ENCODE results near the gene GJA1. TPM values are rescaled to one million over a fixed set of nuclear protein-coding genes. Genes with fewer than 3 reads are reported as not detected.

Gene GJA1
- total and polyA plus RNA-seq, 2 of the 8 experiments (the other 6 are each of a cell fraction or from before 2014, with no cell fraction given): 468 to 795 TPM

- Histone ChIP-seq H2BK5ac (ENCODE audit: low read depth, low read length) (peak overlapping the region; percentile 91), H3K27me3 (replicated peaks in 1 of 4; ENCODE audit: control insufficient read depth in 3 of 4, extremely low read depth in 1 of 4, insufficient read depth in 3 of 4, low read length in 3 of 4) (no peaks in the 10 kb centered on the region), H3K56ac (replicated peaks; ENCODE audit: insufficient read length, low read depth, low read length) (peak overlapping the region; percentile 87), H3K4me3 (ENCODE audit: extremely low read depth in 1 of 4, insufficient read depth in 2 of 4, low read depth in 3 of 4, low read length in 4 of 4) (peak overlapping the region; percentile 85 to 94 (median 92)), H4K20me1 (replicated peaks in 1 of 2; ENCODE audit: control insufficient read depth in 1 of 2, insufficient read depth in 2 of 2, low read length in 2 of 2) (peaks cover 12 to 18% of the 10 kb centered on the region in 2 experiments), H4K91ac (replicated peaks; ENCODE audit: insufficient read length, low read length) (no peak overlapping the region), H2BK12ac (ENCODE audit: low read depth, low read length) (peak overlapping the region; percentile 77; the same call in 1 of the 2 replicates), H2AFZ (ENCODE audit: low read length) (no peak overlapping the region), H2BK20ac (ENCODE audit: low read length) (no peak overlapping the region), H3K23me2 (ENCODE audit: low read depth, low read length) (peaks cover 9% of the 10 kb centered on the region), H3K4me1 (replicated peaks in 1 of 4; ENCODE audit: control insufficient read depth in 3 of 4, insufficient read depth in 4 of 4, low read length in 3 of 4) (peaks cover 0 to 25% (median 9%) of the 10 kb centered on the region in 4 experiments; a peak in 6 of 7 replicates), H3K36me3 (ENCODE audit: control insufficient read depth in 2 of 4, insufficient read depth in 4 of 4, low read length in 3 of 4) (peaks cover 0 to 46% (median 6%) of the 10 kb centered on the region in 4 experiments; a peak in 3 of 8 replicates), H3K27ac (ENCODE audit: low read depth, low read length) (peak overlapping the region; percentile 91), H3K9me3 (ENCODE audit: insufficient read depth in 2 of 2, low read depth in 1 of 2, low read length in 1 of 2) (no peaks in the 10 kb centered on the region), H2BK15ac (ENCODE audit: low read length) (no peak overlapping the region), H3K79me1 (ENCODE audit: low read depth, low read length) (no peaks in the 10 kb centered on the region), H3K4ac (replicated peaks; ENCODE audit: insufficient read length, low read depth, low read length) (peak overlapping the region; percentile 79), H3K4me2 (ENCODE audit: insufficient read depth in 1 of 2, low read depth in 2 of 2, low read length in 2 of 2) (peak overlapping the region; percentile 79 to 80), H2AK5ac (ENCODE audit: low read depth, low read length) (peak overlapping the region; percentile 57; the same call in 1 of the 2 replicates), H3K23ac (ENCODE audit: insufficient read length) (no peak overlapping the region), H2BK120ac (replicated peaks; ENCODE audit: low read depth, low read length) (peak overlapping the region; percentile 40), H4K5ac (ENCODE audit: insufficient read length, low read depth, low read length) (peak overlapping the region; percentile 85), H3K18ac (ENCODE audit: extremely low read depth, low read length) (peak overlapping the region; percentile 96; the same call in 1 of the 2 replicates), H3K79me2 (ENCODE audit: control insufficient read depth in 1 of 2, insufficient read depth in 2 of 2, low read length in 2 of 2) (peaks cover 50 to 99% of the 10 kb centered on the region in 2 experiments), H3K14ac (ENCODE audit: insufficient read length) (no peak overlapping the region), H3K9ac (replicated peaks in 1 of 4; ENCODE audit: extremely low read depth in 1 of 4, low read depth in 3 of 4, low read length in 3 of 4) (peak overlapping the region; percentile 81 to 94 (median 90)), H4K8ac (ENCODE audit: extremely low read depth, insufficient read depth, low read length) (no peak overlapping the region)
- no peak for DNase-seq (ENCODE audit: low read depth in 1 of 2, low spot score in 2 of 2)
- ChIA-PET POLR2A (ENCODE audit: partially characterized antibody) (interaction anchor here (0.6 to 6.7 kb wide), 19 partner anchors 10 to 847 kb away, joined by 3 to 63 read pairs (median 4); no protein-coding TSS in a partner anchor), CTCF (ENCODE audit: partially characterized antibody) (interaction anchor here (0.7 to 1.6 kb wide), 3 partner anchors 85 to 411 kb away, joined by 3 to 7 read pairs (median 3); no protein-coding TSS in a partner anchor)
- WGBS, 2 experiments (ENCODE audit: extremely low coverage in 1 of 2, insufficient coverage in 1 of 2, insufficient read length in 1 of 2, insufficient replicate concordance in 2 of 2, low coverage in 1 of 2, low lambda C conversion rate in 2 of 2, missing lambda C conversion rate in 1 of 2): 1% methylated on average over 18 of the region's 18 CpGs; no CpG with 5 or more reads in 1 of the 2 experiments
- FAIRE-seq: peak; percentile 99
- no peak for TF ChIP-seq MAFK (IDR thresholded peaks at IDR 0.05; ENCODE audit: low read depth, low read length)
- TF ChIP-seq JUND (IDR thresholded peaks at IDR 0.05; ENCODE audit: low read length): no peak; the same call in 1 of the 2 replicates
- TF ChIP-seq CREB1 (IDR thresholded peaks at IDR 0.05): no peak
- TF ChIP-seq CHD2 (IDR thresholded peaks at IDR 0.05; ENCODE audit: low read length): peak; percentile 11; the same call in 1 of the 2 replicates
- TF ChIP-seq, protein P1, sequence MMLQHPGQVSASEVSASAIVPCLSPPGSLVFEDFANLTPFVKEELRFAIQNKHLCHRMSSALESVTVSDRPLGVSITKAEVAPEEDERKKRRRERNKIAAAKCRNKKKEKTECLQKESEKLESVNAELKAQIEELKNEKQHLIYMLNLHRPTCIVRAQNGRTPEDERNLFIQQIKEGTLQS (IDR thresholded peaks at IDR 0.05; ENCODE audit: insufficient read depth, low read depth, low read length): no peak
- peak in 1 of 2 experiments; percentile 87; a peak in 1 of 4 replicates for TF ChIP-seq HDAC2 (IDR thresholded peaks at IDR 0.05; ENCODE audit: borderline replicate concordance in 1 of 2, low read depth in 2 of 2, low read length in 2 of 2)
- peak; percentile 37; the same call in 1 of the 2 replicates for TF ChIP-seq CEBPB (IDR thresholded peaks at IDR 0.05; ENCODE audit: low read depth, low read length)
- TF ChIP-seq NANOG (IDR thresholded peaks at IDR 0.05; ENCODE audit: insufficient read depth, low read depth, low read length, poor library complexity, severe bottlenecking): no peak
- TF ChIP-seq TEAD4 (IDR thresholded peaks at IDR 0.05; ENCODE audit: low read depth, low read length): peak; percentile 95
- peak; percentile 87 for TF ChIP-seq TBP (IDR thresholded peaks at IDR 0.05; ENCODE audit: low read depth, low read length)
- TF ChIP-seq SUZ12 (IDR thresholded peaks at IDR 0.05; ENCODE audit: low read length): no peak
These were observed 2.6 kb downstream of the GJA1 start for GRCh38 chr6:121437851-121438651.
